Lower leg skin (tissue), 4 donors: ENCODE data around the gene RERE. TPM values are rescaled to one million over a fixed set of nuclear protein-coding genes. Genes with fewer than 3 reads are reported as not detected.

Experiments
- DNase-seq, 2 donors: peaks; one replicate each; pipeline ENCODE4 v3.0.0-alpha.2; 2019; ENCODE audit warnings: low spot score in 2 of 2
- H3K4me3 ChIP-seq: fragments of 200-600 bp; sonication (generic); 2 replicates; pipeline ENCODE4 v1.5.1; 2017; ENCODE audit warnings: mild to moderate bottlenecking, low read depth; ENCODE audit not compliant: poor library complexity, severe bottlenecking
- POLR2A ChIP-seq, 2 donors: fragments of 450-650 bp; IDR thresholded peaks; one replicate each; pipeline ENCODE4 v1.6.1; 2016 to 2017; ENCODE audit warnings: antibody characterized with exemption in 2 of 2, mild to moderate bottlenecking in 1 of 2, moderate library complexity in 1 of 2
- WGBS, 2 donors: methylation state at CpG; one replicate each; pipeline ENCODE4 v1.1.5; 2018; 5-methylcytosine and 5-hydroxymethylcytosine counted together
- intact Hi-C: fragments of 100-400 bp; cut with DNase I; formaldehyde crosslinking; loops from one replicate; pipeline ENCODE4 v1.15.0; 2023; ENCODE audit warnings: low total_unique reads
- total RNA-seq, 4 donors: library from RNA; depleted of rRNA; stranded (reverse); fragments of >200 nt; gene quantifications; one replicate each; pipeline ENCODE4 v1.1.0, GENCODE V29; 2016
- TF ChIP-seq, protein P1 (sequence below), 3 donors: fragments of 450-650 bp; IDR thresholded peaks; one replicate each; pipeline ENCODE4 v1.5.1; 2016; ENCODE audit warnings: antibody characterized with exemption in 3 of 3, mild to moderate bottlenecking in 3 of 3, moderate library complexity in 2 of 3

RERE gene
- total RNA-seq, 4 donors from 2014 or later: 41.0 to 84.9 (median 76.8) TPM

DNA sequence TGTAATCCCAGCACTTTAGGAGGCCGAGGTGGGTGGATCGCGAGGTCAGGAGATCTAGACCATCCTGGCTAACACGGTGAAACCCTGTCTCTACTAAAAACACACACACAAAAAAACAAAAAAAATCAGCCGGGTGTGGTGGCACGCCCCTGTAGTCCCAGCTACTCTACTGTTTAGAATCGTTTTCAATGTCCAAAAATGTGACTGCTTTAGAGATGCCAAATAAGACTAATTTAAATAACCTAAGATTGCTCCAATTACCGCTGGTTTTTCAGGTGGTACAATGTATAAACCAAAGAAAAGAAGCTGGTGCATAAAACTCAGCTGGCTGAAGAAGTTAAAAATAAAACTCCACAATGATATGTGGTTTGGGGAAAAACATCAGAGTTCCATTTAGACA, 132.0 kb downstream of the RERE start:
- intact Hi-C loops: no loop called here
- no peak for DNase-seq
- TF ChIP-seq, protein P1, sequence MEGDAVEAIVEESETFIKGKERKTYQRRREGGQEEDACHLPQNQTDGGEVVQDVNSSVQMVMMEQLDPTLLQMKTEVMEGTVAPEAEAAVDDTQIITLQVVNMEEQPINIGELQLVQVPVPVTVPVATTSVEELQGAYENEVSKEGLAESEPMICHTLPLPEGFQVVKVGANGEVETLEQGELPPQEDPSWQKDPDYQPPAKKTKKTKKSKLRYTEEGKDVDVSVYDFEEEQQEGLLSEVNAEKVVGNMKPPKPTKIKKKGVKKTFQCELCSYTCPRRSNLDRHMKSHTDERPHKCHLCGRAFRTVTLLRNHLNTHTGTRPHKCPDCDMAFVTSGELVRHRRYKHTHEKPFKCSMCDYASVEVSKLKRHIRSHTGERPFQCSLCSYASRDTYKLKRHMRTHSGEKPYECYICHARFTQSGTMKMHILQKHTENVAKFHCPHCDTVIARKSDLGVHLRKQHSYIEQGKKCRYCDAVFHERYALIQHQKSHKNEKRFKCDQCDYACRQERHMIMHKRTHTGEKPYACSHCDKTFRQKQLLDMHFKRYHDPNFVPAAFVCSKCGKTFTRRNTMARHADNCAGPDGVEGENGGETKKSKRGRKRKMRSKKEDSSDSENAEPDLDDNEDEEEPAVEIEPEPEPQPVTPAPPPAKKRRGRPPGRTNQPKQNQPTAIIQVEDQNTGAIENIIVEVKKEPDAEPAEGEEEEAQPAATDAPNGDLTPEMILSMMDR (IDR thresholded peaks at IDR 0.05): no peak
- no peak for TF ChIP-seq POLR2A (IDR thresholded peaks at IDR 0.05)
- no peak overlapping the region for H3K4me3 ChIP-seq
- 66 to 72% methylated on average over 8 of the region's 8 CpGs for WGBS, 2 donors

DNA sequence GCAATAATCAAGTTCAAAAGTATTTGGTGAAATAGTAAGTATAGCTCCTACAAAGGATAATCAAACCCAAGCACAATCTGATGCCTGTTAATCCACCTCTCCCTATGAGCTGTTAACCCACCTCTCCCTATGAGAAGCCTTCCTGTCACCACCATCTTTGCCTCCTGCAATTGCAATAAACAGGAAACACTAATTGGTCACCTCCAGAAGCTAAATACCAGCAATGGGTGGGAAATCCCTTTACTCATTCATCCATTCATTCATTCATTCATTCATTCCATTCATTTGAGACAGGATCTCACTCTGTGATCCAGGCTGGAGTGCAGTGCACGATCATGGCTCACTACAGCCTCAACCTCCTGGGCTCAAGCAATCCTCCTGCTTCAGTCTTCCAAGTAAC, 132.8 kb downstream of the RERE start:
- TF ChIP-seq, protein P1 (IDR thresholded peaks at IDR 0.05): no peak
- TF ChIP-seq POLR2A (IDR thresholded peaks at IDR 0.05): no peak

DNA sequence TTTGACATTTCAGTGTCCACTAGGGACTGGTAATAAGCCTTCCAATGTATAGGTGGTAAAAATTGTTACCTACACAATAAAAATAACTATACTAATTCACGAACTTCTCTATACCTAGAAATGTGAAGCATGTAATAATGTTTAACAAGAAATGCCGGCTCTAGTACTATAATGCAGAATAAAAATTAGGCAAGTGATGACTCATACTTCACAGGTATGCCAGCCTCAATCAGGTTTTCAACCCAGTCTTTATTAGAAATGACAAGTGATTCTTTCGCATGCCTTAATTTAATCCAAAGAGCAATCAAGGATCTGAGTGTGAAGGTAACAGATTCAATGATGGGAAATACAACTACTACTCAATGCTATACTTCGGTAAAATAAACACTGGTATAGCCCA, 134.9 kb downstream of the RERE start:
- 64 to 71% methylated on average over 4 of the region's 4 CpGs for WGBS, 2 donors
- TF ChIP-seq POLR2A (IDR thresholded peaks at IDR 0.05): no peak
- TF ChIP-seq, protein P1 (IDR thresholded peaks at IDR 0.05): no peak
- intact Hi-C loops: no loop called here
- no peak overlapping the region for H3K4me3 ChIP-seq
- no peak for DNase-seq

More for the DNA sequence above, 132.8 kb downstream of the RERE start:
- no peak for DNase-seq
- H3K4me3 ChIP-seq: no peak overlapping the region
- WGBS, 2 donors: 95 to 100% methylated on average over 1 of the region's 1 CpG
- intact Hi-C loops: no loop called here

DNA sequence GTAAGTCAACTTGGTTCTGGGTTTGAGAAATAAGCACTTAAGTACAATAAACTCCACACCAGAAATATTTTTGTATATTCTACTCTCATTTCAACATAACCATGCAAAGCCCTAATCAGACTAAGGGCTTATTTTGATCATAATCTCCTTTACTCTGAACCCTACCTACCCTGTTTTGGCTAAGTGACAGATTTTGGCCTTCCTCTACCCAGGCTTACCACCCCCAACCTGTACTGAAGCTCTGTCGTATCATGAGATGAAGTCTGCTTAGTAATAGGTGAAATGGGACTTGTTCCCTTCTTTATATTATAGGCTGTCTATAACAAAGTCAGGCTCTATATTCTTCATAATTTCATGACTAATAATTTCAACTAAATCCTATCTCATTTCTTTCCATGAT, 135.5 kb downstream of the RERE start:
- intact Hi-C loops: no loop called here
- DNase-seq: no peak
- TF ChIP-seq POLR2A (IDR thresholded peaks at IDR 0.05): no peak
- TF ChIP-seq, protein P1 (IDR thresholded peaks at IDR 0.05): no peak
- no peak overlapping the region for H3K4me3 ChIP-seq
- WGBS, 2 donors: 90 to 96% methylated on average over 1 of the region's 1 CpG

DNA sequence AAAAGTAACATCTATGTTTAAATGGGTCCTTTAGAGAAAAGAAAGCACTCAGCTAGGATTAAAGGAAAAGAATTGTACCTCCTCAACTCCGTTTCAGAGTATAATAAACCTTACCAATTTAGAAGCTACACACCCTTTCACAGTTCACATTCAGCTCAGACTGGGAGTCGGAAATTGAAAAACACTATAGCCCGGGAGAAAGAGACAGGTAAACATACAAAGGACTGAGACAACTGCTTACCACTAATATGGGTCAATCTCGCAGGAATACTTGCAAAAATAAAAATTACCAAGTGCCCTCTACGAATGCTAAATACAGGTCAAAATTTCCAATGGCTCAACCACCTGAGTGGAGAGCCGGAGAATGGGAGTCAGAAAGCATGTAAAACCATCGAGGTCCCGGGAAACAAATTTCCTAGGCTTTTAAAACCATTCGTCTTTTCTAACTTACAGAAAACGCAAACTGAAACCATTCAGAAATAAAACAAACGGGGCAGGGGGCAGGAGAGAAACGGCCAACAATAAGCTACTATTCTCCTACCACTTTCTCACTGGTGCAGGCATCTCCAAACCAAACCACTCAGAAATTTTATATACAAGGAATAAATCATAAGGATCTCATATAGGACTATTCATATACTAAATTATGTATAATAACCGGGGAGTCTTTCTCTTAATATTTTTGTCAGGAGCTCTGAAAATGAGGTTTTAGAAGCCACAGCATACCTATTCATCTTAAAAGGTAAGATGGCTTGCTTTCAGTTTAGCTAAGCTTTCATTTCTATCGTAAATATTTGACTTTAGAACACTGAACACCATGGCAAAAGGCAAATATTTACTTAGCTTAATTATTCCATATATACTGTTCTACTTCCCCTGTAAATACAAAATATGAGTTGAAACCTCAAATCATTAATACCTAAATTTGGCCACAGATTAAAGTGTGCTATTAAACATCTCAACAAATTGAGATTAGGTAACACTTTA, 136.5 kb downstream of the RERE start:
- TF ChIP-seq, protein P1 (IDR thresholded peaks at IDR 0.05): no peak
- TF ChIP-seq POLR2A (IDR thresholded peaks at IDR 0.05): no peak
- intact Hi-C loops: no loop called here
- no peak overlapping the region for H3K4me3 ChIP-seq
- no peak for DNase-seq
- WGBS, 2 donors: 76 to 85% methylated on average over 14 of the region's 14 CpGs
